Suprapubic skin (tissue), 4 donors: Measurements from ENCODE around the gene MMAB.

Source experiments
- EP300 ChIP-seq: sonication (generic); formaldehyde crosslinking; IDR thresholded peaks from one replicate; pipeline ENCODE4 v1.6.1; 2017; ENCODE audit warnings: antibody characterized with exemption
- POLR2AphosphoS5 ChIP-seq, 3 donors: sonication (generic); formaldehyde crosslinking; IDR thresholded peaks; one replicate each; pipeline ENCODE4 v1.6.1; 2017; ENCODE audit warnings: antibody characterized with exemption in 3 of 3
- TF ChIP-seq, protein P1 (sequence below), 2 donors: fragments of 200-600 bp in 1 of 2; fragments of 450-650 bp in 1 of 2; sonication (generic) in 1 of 2; IDR thresholded peaks; one replicate each; pipeline ENCODE4 v1.5.1; 2016 to 2019; ENCODE audit warnings: antibody characterized with exemption in 2 of 2, mild to moderate bottlenecking in 1 of 2, moderate library complexity in 1 of 2

DNA sequence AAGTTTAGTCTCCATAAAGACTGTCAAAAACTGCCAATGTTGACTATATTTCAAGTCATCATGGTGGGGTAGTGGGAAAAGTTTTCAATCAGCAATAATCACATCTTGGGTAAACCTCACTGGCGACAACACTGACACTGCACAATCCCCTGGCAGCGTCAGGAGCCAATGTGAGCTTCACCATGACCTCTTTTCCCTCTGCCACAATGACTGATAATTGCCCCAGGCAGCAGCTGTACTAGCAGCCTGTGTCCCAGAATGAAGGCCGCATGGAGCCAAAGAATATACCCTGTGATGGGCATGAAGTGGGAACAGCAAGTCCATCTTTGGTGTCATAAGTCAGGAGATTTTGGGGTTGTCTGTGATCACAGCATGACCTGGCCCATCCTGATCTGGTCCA is 5.3 kb downstream of the MMAB start:
- TF ChIP-seq, protein P1, sequence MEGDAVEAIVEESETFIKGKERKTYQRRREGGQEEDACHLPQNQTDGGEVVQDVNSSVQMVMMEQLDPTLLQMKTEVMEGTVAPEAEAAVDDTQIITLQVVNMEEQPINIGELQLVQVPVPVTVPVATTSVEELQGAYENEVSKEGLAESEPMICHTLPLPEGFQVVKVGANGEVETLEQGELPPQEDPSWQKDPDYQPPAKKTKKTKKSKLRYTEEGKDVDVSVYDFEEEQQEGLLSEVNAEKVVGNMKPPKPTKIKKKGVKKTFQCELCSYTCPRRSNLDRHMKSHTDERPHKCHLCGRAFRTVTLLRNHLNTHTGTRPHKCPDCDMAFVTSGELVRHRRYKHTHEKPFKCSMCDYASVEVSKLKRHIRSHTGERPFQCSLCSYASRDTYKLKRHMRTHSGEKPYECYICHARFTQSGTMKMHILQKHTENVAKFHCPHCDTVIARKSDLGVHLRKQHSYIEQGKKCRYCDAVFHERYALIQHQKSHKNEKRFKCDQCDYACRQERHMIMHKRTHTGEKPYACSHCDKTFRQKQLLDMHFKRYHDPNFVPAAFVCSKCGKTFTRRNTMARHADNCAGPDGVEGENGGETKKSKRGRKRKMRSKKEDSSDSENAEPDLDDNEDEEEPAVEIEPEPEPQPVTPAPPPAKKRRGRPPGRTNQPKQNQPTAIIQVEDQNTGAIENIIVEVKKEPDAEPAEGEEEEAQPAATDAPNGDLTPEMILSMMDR (IDR thresholded peaks at IDR 0.05): no peak
- TF ChIP-seq POLR2AphosphoS5 (IDR thresholded peaks at IDR 0.05) (no peak), EP300 (no peak)
